CD4-positive, alpha-beta T cell treated with Interleukin-6 for 4 hours (primary cell): ENCODE data around the gene PGAP2.
A peak's percentile ranks its signal among the peaks of the same experiment; 100 is the strongest.

Experiments
- DNase-seq: peaks from one replicate; pipeline ENCODE4 v3.0.0-alpha.2; 2020; ENCODE audit warnings: mixed read lengths

The PGAP2 gene

GRCh38 chr11:3834349-3834663, 25.9 kb downstream of the PGAP2 start:
- DNase-seq = no peak

GRCh38 chr11:3834664-3835461, 26.5 kb downstream of the PGAP2 start:
- DNase-seq = peak; percentile 32

GRCh38 chr11:3835751-3836150, 27.4 kb downstream of the PGAP2 start:
- no peak for DNase-seq

- DNase-seq = peak; percentile 76
These were observed 28.5 kb downstream of the PGAP2 start for GRCh38 chr11:3836903-3837302.

- DNase-seq = no peak
These were observed 29.4 kb downstream of the PGAP2 start for GRCh38 chr11:3837793-3838192.

- no peak for DNase-seq
These were observed 30.1 kb downstream of the PGAP2 start for GRCh38 chr11:3838504-3838903.

GRCh38 chr11:3840004-3840869, 31.9 kb downstream of the PGAP2 start:
- DNase-seq = peak; percentile 42

- DNase-seq = peak; percentile 73
These were observed 32.6 kb downstream of the PGAP2 start, which contains the start of gene RHOG for GRCh38 chr11:3840870-3841425. RHOG (minus strand) TSS chr11:3840959; CDS start chr11:3828138, 12,821 bp downstream.

- peak; percentile 94 for DNase-seq
These were observed 33.3 kb downstream of the PGAP2 start for GRCh38 chr11:3841426-3842350.

GRCh38 chr11:3843326-3843725, 35.0 kb downstream of the PGAP2 start:
- DNase-seq = no peak

GRCh38 chr11:3845246-3845645, 36.9 kb downstream of the PGAP2 start:
- DNase-seq = no peak

GRCh38 chr11:3845670-3846069, 37.3 kb downstream of the PGAP2 start:
- DNase-seq = no peak

GRCh38 chr11:3849297-3849874, 41.0 kb downstream of the PGAP2 start:
- DNase-seq = peak; percentile 64

- no peak for DNase-seq
These were observed 45.1 kb downstream of the PGAP2 start for GRCh38 chr11:3853545-3853842.

GRCh38 chr11:3853899-3854659, 45.7 kb downstream of the PGAP2 start:
- peak; percentile 82 for DNase-seq

GRCh38 chr11:3854660-3854976, 46.3 kb downstream of the PGAP2 start:
- DNase-seq = no peak

- DNase-seq = peak; percentile 97
These were observed 46.8 kb downstream of the PGAP2 start, which contains the start of gene STIM1 for GRCh38 chr11:3854977-3855807. STIM1 (plus strand) TSS chr11:3855664; CDS start chr11:3856271, 607 bp downstream.

- DNase-seq = peak; percentile 57
These were observed 47.6 kb downstream of the PGAP2 start for GRCh38 chr11:3855808-3856491.

GRCh38 chr11:3856856-3857553, 48.6 kb downstream of the PGAP2 start:
- DNase-seq = no peak
